ENCODE data around the gene HDX.
"Not testable (repeated sequence)": the region's sequence is repeated elsewhere in the genome, so short reads cannot be mapped to it uniquely, and the experiment has no call there.

HDX gene

DNA sequence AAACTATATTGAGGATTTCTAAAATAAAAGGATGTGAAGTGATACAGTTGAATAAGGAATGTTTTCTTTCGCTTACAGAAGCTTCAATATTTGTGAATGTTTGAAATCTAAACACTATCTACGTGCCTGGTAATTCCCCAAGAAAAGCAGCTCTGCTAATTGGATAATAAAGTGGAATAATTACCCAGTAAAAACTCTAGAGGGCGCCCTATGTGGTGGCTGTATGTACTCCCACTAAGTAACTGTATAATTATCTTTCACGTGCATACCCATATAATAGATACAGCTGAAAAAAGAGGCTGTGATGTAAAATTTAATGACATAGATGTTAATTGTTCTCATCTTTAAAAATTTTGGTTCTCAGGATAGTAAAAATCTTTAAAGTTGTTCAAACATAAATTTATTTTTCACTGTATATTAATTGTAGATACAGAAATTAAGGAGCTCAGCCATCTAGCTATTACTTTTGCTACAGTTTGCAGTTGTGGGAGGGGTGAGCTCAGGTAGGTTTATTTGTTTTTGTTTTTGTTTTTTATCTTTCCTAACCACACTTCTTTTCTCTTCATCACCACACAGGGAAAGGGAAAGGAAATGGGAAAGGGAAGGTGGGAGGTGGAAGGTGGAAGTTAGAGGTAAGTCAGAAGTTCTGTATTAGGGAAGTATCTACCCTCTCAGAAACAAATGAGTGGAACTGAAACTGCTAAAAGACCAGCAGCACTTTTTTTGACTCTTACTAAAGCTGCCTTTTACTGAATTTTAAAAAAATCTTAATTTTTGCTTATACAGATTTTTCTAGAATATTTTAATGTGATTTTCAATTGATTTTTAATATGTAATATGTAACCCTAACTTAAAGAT lies 162.5 kb downstream of the HDX start:
- DNase-seq: peak; percentile 2

DNA sequence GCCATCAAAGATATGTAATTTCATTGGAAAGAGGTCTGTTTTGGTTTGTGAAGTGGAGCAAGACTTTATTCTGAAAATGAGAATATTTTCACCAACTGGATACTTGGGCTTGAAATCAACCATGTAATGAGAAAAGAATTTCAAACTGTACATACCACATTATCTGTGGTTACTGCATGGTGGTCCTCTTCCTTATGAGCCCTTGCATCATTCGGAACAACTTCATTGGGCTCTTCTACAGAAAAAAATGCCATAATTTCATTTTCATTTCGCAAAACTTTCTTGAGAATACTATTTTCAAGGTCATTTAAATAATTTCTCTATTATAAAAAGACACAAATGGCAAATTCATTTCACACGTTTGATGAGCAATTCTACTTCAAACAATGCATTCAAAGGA lies 165.6 kb downstream of the HDX start:
- DNase-seq: no peak

DNA sequence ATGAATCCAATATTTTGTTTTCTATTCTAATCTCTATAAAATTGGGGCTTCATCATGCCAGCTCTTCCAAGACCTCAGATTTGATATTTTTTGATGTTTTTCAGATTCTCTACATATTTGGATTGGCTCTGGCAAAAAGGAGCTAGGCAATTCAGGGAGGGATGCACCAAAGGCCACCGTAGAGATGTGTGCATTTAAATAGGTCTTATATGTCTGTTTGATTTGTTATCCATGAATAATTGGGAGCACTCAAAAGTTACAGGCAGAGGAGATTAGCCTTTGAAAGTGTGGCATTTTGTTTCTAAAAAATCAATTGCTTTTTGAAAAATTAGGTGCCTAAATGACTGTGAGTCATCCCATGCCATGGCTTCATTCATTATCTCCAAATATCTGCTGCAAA lies 167.1 kb downstream of the HDX start:
- DNase-seq: no peak

GRCh38 chrX:84322083-84322827 lies 180.0 kb downstream of the HDX start:
- DNase-seq: no peak

- no peak for DNase-seq
Observed at GRCh38 chrX:84320614-84321013, 181.6 kb downstream of the HDX start.

DNA sequence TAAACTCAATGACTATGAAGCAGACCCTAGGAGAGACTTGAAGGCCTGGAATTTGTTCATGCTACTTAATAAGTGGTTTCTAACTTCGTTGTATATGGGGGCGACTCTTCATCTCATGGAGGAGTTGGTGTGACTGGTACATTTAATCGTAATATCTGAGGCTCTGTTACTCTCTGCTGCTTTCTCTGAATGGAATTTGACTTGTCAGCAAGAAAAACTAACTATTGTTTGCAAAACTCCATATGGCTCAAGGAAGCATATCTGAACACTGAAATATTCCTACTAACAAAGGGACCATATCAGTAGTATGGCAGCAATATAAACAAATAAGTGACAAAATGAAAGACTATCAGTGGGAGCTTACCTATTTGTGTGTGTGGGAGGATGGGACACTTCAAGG lies 182.2 kb downstream of the HDX start:
- DNase-seq: no peak

DNA sequence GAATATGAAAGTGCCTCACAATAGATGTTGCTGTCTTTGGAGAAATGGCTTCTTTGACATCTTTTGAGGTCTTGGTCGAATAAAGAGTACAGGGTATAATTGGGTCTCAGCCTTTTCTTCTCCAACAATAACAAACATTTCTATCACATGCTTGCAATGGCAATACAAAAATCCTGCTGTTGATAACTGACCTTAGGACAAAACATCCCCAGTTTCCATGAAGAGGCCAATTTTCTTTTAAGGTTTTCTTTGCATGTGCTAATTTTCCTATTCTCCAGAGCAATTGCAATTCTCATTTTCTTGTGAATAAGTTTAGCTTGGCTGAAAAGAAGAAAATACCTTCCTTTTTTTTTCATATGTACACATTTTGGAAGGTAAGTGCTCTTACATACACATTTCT lies 183.6 kb downstream of the HDX start:
- no peak for DNase-seq

DNA sequence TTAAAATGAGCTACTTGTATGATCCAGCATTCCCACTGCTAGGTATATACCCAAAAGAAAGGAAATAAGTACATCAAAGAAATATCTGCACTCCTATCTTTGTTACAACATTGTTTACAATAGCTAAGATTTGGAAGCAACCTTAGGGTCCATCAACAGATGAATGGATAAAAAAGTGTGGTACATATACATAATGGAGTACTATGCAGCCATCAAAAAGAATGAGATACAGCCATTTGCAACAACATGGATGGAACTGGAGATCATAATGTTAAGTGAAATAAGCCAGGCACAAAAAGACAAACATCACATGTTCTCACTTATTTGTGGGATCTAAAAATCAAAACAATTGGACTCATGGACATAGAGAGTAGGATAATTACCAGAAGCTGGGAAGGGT lies 186.3 kb downstream of the HDX start:
- DNase-seq: not testable (repeated sequence)

All from NCI-H510A treated with DMSO at 0.1 percent for 48 hours (cell line).